ENCODE measurements around the gene ABCA4.

ABCA4 gene

DNA sequence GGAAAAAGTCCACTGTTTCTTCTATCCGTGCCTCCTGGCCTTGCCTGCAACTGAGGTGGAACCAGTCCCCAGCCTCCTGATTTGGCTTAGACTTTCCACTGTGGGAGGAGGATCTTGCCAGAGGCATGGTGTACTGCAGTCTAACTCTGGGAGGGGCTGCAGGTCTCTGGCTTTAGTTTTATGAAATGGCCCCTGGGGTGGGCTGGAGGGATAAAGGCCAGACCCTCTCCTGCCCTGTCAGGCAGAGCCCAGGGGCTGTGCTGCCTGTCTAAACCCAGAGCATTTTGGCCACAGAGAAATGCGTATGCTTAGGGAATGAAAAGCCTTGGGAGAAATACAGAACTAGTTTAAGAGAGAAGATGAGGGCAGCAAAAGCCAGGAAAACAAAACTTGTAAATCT, 73.0 kb downstream of the ABCA4 start:
- DNase-seq = no peak

DNA sequence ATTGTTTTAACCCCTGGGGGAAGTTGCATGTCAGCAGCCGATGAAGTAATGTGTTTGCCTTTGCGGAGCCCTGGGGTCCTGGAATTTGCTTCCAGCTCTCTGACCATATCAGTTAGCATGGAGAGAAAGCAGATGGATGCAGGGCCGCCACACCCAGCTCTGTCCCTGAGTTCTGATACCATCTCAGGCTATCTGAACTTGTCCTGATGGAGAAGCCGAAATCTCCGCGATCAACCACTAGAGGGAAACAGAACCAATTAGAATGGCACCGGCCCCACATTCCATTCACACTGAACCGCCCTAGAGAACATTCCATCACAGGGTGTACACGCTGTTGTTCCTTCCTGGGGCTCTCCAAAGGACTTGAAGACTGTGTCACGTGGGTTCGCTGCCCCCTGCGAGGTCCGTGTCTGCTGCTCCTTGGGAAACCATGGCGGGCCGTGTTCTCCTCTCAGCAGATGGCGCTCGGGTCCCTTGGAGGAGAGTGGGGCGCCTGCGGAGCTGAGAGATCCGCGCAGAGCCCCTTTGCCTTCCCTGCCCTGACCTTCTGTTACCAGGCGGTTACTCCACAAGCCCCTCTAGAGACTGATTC, 75.4 kb downstream of the ABCA4 start:
- DNase-seq = no peak

DNA sequence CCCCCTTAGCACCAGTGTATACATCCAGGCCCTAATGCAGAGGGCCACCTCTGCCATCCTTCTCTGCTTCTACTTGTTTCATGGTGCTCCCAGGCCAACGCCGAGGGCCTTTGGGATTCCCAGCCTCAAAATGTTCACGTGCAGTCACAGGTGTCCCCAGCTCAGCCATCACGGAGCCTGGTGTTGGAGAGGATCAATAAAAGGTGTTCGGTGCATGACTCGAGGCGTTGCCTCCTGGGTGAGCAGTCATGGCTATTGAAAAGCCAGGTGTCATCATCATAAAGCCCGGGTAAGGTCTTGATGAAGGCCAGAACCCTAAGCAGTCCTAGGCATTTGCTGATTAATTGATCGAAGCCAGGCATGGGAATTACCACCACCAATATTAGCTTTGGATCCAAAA, 76.1 kb downstream of the ABCA4 start:
- no peak for DNase-seq

DNA sequence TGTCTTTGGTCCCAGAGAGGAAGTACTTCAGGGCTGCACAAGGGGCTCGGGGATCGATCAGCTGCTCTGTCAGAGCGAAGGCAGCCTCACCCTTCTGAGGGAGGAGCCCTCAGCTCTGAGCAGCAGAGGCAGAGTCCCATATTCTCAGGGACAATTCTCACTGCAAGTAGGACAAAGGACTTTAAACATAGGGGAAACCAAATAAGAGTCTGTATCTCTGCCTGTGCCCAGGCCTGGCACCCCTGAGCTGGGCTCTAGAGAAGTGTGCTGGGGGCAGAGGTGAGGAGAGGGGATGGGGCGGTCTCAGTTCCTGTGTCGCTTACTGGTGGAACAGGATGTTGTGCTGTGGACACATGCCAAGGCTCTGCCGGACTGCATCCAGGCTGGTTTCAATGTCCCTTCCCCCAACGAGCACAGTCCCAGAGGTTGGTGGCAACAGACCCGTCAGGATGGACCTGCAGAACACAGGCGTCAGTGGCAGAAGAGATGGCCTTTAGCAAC, 76.6 kb downstream of the ABCA4 start:
- no peak for DNase-seq

DNA sequence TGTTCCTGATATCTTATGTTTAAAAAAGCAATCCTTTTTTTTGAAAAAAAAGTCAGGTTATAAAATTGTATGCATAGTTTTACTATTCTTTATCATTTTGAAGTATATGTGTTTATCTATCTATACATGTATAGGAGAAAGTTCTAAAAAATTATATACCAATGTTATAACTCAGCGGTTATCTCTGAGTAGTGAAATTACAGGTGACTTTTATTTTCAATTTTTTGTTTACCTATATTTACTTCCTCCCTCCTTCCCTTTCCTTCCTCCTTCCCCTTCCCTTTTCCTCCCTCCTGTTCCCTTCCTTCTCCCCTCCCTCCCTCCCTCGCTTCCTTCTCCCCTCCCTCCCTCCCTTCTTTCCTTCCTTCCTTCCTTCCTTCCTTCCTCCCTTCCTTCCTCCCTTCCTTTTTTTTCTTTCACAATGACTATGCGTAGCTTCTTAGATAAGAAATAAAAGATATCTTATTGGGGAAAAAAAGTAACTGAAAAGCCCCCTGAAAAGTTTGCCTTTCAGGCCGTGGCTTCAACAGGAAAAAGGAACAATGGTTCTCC, 77.1 kb downstream of the ABCA4 start:
- DNase-seq = no peak

DNA sequence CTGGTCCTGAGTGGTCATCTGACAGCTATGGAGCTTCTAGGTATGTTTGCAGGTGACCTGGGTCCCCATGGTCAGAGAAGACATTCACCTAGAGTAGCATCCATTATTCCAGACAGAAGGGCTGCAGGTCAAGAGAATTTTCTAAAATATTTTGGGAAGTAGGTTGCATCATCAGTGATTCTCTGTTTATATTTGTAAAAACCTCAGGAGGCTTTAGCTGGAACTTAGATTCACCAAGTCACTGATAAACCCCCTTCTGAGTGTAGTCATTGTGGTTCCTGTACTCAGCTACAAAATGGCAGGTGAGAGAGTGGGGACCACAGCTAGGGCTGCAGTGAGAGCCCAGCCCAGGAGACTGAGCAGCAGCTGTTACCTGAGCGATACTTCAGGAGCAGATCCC, 78.6 kb downstream of the ABCA4 start:
- no peak for DNase-seq

DNA sequence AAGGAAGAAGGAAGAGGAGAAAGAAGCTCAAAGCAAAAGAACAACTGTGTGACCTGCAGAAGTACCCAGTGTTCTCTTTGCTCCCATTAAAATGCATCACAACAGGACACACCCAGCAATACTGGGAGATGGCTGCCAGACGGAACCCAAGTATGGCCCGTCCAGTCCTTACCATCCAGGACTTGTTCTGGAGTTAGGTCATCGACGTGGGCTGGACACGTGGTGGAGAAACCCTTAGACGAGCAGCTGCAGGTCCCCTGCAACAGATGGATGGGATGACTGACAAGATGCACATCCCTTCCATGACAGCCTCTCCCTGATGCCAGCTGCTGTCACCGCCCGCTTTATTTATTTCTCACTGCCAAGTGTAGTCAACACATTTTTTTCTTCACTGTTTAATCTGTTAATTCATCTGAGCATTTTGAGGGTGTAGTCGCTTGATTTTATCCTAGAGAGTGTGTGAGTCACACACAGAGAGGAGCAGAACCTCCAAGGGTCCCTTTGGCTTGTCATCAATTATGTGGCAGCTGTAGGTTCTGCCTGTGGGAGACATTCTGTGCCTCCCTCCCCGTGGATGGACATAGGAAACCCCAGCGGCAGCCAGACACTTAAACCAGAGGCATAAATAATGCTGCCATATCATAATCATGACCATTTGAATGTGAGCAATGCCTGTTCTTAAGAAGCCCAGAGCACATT, 80.9 kb downstream of the ABCA4 start:
- DNase-seq = peak; percentile 53

DNA sequence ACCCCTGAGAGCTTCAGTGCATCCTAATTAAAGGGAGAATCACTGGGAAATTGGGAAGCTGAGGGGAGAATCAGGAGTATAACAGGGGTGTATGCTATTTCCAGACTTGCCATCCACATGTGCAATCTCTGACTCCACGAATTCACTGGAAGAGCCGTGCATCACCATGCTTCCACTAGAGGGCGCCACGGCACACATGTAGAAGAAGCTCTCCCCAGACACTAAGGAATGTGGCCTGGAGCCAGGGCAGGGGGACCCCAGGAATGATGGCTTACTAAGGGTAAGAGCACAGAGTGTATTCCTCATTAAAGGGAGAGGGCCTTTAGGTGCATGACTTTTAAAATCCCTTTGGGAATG, 81.5 kb downstream of the ABCA4 start:
- no peak for DNase-seq

DNA sequence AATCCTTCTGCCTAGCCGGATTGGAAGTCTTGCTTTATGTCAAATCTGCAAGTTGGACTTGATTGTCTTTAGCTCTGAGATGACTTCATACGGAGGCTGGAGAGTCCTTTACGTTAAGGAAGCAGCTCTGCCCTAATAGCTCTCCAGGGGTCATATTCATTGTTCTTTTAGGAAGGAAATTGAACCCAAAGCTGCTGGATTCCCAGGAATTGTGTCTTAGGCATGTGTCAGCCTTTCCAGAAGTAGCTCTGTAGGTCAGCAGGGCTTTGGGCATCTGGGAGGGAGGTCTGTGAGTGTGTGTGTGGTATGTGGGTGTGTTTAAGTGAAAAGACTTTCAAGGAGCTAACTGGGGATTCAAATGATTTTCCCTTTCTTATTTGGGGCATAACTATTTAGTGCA, 82.4 kb downstream of the ABCA4 start:
- DNase-seq = no peak

DNA sequence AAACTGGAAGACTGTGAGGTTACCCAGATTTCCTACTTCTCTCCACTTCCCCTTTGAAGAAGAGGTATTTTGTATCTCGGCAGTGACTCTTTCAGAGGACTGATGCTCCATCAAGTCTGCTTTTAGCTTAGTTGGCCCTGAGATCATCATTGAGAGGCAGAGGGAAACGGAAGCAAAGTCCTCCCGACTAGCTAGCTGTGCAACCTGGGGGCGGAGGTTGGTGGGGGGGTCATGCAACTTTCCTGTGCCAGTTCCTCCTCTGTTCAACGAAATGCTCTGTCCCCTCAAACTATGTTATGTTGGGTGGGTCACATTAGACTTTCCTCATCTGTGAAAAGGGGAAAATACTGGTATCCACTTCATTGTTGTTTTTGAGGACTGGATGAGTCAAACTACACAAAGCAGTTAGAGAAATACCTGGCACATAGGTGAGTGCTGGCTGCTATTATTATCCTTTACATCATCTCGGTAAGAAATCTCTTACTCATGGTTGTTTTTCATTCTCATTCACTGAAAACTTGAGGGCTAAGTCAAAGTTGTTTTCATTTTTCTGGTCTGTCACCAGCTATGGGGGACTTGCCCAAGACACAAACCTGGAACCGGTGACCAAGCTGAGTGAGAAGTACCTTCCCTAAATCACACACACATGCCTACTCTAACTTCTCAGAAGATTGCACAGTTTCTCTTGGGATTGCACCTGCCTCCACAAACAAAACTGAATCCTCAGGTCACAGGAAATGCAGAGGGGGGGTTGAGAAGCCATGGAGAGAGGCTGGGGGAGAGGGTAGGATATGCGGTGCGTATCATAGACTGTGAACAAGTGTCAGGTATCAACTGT, 83.3 kb downstream of the ABCA4 start:
- no peak for DNase-seq

DNA sequence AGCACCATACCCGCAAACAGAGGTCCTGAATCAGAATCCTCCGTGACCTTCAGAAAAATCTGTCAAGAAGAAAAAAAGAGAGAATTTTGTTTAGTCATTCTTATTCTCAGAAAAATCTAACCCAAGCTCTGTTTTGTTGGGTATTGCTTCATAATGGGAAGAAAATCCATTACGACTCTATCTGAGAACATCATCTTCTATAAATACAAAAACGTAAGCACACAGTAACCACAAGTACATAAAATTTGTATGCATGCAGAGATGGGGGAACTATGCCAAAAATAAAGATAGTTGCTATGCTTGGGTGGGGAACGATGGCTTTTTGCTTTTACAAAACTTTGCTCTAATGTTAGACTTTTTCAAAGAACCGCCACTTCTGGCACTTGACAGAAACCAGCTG, 84.2 kb downstream of the ABCA4 start:
- DNase-seq = no peak

DNA sequence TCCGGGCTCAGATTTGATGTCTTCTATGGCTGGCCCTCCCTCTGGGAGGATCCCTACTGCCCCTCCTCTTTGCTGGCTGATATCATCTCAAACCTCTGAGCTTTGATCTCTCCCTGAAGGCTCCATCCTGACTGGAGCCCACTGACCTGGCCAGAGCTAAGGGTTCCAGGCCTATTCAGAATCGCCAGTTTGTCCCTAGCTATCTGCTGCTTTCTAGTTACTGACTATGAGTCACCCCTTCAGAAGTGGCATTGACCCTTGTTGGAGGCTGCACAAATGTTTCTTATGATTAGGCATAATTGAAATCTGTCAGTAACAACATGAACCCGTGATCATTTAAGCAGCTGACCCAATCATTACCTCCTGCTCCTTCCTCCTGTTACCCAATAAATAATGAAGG, 87.1 kb downstream of the ABCA4 start:
- DNase-seq = no peak

DNA sequence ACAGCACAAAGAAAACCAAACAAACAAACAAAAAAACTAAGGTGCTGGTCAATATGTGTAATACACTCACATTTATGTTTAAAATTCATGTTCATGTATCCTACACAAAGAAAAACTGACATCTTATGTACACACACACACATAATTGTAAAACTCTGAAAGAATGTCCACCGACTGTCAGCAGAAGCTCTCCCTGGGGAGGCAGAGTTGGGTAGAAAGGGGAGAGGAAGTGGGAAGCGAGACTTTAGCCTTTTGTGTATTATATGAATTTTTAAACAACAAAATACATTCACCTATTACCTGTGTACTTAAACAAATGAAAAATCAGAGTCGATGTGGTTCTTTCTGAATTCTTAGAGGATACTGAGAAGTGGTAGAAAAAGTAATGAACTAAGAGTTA, 88.3 kb downstream of the ABCA4 start:
- DNase-seq = no peak

DNA sequence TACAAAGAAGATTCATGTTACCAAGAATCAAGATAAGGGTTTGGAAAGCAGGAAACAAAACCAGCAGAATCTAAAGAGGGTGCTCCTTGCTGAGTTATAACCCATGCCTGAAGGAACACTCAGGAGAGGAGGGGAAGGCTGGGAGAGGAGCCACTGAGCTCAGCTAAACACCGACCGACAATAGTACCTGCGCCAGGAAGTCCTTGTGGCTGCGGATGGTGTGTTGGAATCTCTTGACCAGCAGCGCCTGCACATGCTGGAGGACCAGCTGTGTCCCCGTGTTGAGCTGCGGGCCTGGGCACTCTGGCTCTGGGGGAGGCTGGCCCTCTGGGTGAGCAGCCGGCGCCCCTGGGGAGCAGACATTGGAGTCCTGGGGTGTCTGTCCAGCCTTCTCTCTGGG, 89.4 kb downstream of the ABCA4 start:
- no peak for DNase-seq

DNA sequence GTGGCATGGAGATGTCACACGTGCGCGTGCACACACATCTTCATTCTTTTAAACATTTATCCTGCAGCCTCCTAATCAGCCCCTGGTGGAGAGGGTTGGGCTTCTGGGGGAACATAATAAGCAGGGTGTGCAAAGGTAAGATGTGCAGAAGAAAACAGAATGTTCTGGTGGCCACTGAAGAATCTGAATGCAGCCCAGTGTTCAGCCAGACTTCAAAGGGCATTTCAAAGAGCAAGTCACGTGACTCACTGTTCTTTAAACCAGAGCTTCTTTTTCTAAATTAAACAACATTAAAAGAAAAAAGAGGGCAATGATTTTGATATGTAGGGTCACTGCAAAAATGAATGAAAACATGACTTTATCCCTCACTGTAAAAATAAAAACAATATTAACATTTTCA, 89.8 kb downstream of the ABCA4 start:
- no peak for DNase-seq

DNA sequence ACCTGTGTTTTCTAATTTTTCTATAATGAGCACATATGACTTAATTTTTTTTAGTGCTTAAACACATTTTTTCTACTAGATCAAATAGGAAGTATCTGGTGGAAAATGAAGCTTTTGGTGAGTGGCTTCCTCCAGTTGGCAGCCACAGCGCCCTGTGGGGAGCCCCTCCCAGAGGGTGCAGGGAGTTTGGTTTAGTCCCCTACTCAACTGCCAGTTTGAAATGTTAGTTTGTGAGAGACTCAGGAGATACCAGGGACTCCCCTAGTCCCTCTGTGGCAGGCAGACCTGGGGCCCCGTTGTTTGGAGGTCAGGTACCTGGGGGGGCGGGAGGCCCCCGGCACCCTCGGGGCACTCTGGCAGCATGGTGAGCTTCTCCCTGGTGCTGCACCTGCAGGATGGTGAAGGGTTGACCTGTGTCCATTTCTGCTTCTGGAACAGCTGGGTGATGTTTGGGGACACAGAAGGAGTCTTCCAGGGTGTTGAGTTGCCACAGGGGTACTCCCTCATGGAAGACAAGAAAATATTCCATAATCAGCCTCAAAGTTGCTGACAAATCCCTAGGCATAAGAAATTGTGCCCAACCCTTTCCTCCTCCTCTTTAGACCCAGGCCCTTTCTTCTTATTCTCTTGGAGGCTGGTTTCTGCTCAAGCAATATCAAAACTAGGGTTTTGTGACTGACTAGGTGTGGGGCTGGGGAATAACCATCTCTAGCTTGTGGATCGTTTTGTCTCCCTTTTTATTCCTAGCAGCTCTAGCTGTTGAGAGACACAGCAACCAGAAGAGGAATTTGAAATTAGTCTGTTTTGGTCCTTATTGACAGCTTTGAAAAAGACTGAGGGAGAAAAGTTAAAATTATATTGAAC, 91.6 kb downstream of the ABCA4 start:
- no peak for DNase-seq

DNA sequence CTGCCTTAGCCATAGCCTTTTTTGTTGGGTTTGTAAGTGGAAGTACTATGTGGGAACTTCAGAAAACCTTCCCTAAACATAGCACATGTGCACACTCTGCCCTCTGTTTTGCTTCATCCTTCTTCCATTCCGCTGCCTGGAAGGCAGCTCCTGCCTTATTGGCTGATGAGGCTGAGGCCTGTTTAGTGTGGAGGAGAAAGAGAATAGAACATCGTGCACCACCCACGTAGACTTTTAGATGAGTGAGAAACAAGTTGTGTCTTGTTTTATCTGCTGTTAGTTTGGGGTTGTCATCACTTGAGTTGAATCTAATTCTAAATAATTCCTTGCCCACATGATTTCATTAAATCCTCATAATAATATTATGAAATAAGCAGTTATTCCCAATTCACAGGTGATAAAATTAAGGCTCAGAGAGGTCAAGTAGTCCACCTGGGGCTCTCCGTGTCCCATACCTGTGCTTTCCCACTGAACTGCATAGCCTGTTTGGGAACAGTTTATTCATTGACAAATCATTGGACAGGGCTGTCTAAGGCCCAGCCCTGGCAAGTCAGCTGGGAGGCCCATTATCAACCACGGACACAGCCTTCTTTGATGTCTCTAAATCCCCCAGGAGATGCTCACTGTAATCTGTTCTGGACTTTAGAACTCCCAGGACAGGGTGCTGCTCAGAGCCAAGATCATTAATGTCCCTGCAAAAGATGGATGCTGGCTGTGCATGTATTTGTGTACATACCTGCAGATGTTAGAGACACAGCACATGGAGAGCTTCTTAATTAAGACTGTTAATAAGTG, 93.0 kb downstream of the ABCA4 start:
- no peak for DNase-seq

DNA sequence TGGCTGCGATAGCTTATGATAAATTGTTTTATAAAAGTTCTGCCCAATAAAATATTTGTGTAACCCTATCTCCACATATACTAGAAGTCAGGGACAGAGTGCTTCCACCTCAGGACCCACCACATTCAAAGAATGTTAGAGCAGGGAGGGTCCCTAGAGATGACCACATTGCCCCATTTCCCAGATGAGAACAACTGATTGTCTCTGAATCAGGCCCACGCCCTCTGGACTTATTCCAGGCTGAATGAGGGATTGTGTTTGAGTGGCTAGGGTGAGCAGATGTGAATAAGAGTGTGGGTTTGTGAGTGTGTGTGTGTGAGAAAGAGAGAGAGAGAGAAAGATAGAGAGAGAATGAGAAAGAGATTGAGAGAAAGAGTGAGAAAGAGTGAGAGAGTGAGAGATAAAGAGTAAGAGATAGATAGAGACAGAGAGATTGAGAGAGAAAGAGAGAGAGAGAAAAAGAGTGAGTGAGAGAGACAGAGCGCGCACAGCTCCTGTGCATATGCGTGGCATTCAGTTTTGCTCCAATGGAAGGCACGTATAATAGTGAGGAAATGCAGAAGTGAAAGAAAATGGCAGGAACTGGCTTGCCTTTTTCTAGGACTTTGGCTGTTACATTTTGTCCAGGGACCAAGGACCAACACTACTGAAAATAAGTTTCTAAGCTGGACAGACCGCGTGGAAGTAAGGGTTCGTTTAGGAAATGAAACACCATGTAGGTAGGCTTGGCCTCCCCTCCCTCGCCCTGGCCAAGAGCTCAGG, 94.1 kb downstream of the ABCA4 start:
- no peak for DNase-seq

DNA sequence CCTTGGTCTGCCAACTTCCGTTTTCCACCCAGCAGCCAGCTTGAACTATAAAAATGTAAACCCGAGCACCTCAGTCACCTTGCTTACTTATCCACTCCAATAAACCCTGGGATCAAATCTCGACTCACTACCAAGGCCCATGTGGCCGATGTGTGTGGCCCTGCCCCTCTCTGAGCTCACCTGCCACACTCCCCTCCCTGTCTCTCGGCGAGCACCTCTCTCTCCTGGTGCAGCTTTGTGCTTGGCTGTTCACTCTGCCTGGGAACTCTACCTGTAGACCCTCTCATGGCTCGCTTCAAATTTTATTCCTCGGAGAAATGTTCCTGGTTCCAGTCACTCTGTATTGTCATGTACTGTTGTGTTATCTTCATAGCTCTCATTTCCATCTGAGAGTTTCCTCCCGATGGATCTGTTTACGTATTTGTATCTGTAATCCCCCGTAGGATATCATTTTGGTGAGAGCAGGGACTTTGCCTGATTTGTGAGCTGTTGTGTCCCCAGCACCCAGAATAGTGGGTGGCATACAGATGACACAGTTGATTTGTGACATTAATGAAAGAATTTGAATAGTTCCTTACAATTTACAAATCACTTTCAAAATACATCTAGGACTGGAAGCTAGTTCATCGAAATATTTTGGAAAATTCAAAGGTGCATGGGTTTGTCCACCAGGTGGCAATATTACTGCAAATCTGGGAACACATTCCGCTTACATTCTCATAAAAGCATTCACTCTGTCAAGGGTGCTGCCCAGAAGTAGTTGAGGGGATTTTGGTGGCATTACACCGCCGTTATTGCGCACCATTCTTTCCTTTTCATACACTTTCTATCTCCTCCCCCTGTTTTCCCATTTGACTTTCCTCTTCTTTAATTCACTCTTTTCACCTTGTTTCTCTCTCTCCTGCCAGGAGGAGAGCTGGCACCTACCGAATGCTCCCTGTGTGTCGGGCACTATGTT, 95.3 kb downstream of the ABCA4 start:
- DNase-seq = peak; percentile 52
